Duodenal mucosa (tissue), 2 donors: ENCODE data around the gene HPDL.

Experiments used
- H3K27ac ChIP-seq: one replicate; pipeline ENCODE4 v1.7.0; 2013; ENCODE audit warnings: low read depth, low read length
- H3K27me3 ChIP-seq, 2 donors: one replicate each; pipeline ENCODE4 v1.7.0; 2013; ENCODE audit warnings: low read length in 2 of 2, control low read depth in 1 of 2; ENCODE audit not compliant: insufficient read depth in 2 of 2, control insufficient read depth in 1 of 2
- H3K36me3 ChIP-seq, 2 donors: one replicate each; pipeline ENCODE4 v1.7.0; 2013; ENCODE audit warnings: low read length in 2 of 2, control low read depth in 1 of 2; ENCODE audit not compliant: insufficient read depth in 2 of 2, control insufficient read depth in 1 of 2
- H3K4me1 ChIP-seq, 2 donors: one replicate each; pipeline ENCODE4 v1.7.0; 2013; ENCODE audit warnings: low read length in 2 of 2, control low read depth in 1 of 2; ENCODE audit not compliant: insufficient read depth in 2 of 2, control insufficient read depth in 1 of 2
- H3K4me3 ChIP-seq, 2 donors: one replicate each; pipeline ENCODE4 v1.7.0; 2013; ENCODE audit warnings: low read length in 2 of 2, low read depth in 1 of 2
- H3K9ac ChIP-seq, 2 donors: one replicate each; pipeline ENCODE4 v1.7.0; 2013; ENCODE audit warnings: low read length in 2 of 2, low read depth in 1 of 2
- H3K9me3 ChIP-seq, 2 donors: one replicate each; pipeline ENCODE4 v1.7.0; 2013; ENCODE audit warnings: low read length in 2 of 2, control low read depth in 1 of 2; ENCODE audit not compliant: control insufficient read depth in 1 of 2

Gene HPDL

GRCh38 chr1:45373573-45373972, 46.9 kb downstream of the HPDL start:
- H3K27me3 ChIP-seq, result no peaks in the 10 kb centered on the region
- no peaks in the 10 kb centered on the region for H3K9me3 ChIP-seq
- no peak overlapping the region for H3K4me3 ChIP-seq
- no peaks in the 10 kb centered on the region for H3K36me3 ChIP-seq
- no peak overlapping the region for H3K9ac ChIP-seq
- H3K4me1 ChIP-seq, result peaks cover 4 to 15% of the 10 kb centered on the region in 2 donors
- no peak overlapping the region for H3K27ac ChIP-seq

- no peak overlapping the region for H3K4me3 ChIP-seq
- H3K4me1 ChIP-seq, result peaks cover 4 to 15% of the 10 kb centered on the region in 2 donors
- no peak overlapping the region for H3K27ac ChIP-seq
- H3K9ac ChIP-seq, result no peak overlapping the region
- no peaks in the 10 kb centered on the region for H3K36me3 ChIP-seq
- no peaks in the 10 kb centered on the region for H3K27me3 ChIP-seq
- no peaks in the 10 kb centered on the region for H3K9me3 ChIP-seq
Observed at GRCh38 chr1:45375104-45376090, 48.7 kb downstream of the HPDL start.

- Histone ChIP-seq H3K27me3 (no peaks in the 10 kb centered on the region), H3K27ac (no peak overlapping the region), H3K36me3 (no peaks in the 10 kb centered on the region), H3K4me3 (no peak overlapping the region), H3K4me1 (peaks cover 4 to 13% of the 10 kb centered on the region in 2 donors), H3K9ac (no peak overlapping the region), H3K9me3 (no peaks in the 10 kb centered on the region)
Observed at GRCh38 chr1:45378184-45378583, 51.5 kb downstream of the HPDL start.
